Kidney (tissue), 14 donors: ENCODE results near the gene LRRC49. TPM values are rescaled to one million over a fixed set of nuclear protein-coding genes. Genes with fewer than 3 reads are reported as not detected.
A peak's percentile ranks its signal among the peaks of the same experiment; 100 is the strongest.

Experiments used
- DNase-seq, 5 donors: peaks; one replicate each; pipeline ENCODE4 v3.0.0-alpha.2; 2013 to 2020
- FAIRE-seq: peaks from 2 replicates; lab custom pipeline; 2012; peaks lifted over from hg19 to GRCh38; lab: Jason Lieb, UNC
- H3K27ac ChIP-seq, 2 donors: one replicate each; pipeline ENCODE4 v1.7.0; 2013; ENCODE audit warnings: low read depth in 2 of 2, low read length in 2 of 2, inconsistent platforms in 1 of 2
- H3K27me3 ChIP-seq: one replicate; pipeline ENCODE4 v1.7.1; 2013; ENCODE audit warnings: low read length, inconsistent platforms; ENCODE audit not compliant: control insufficient read depth, insufficient read depth
- H3K36me3 ChIP-seq, 3 donors: one replicate each; pipeline versions ENCODE4 v1.7.0 to v1.7.1; 2013; ENCODE audit warnings: low read length in 3 of 3, control low read depth in 1 of 3, inconsistent platforms in 1 of 3; ENCODE audit not compliant: insufficient read depth in 3 of 3, control insufficient read depth in 2 of 3
- H3K4me1 ChIP-seq, 3 donors: one replicate each; pipeline versions ENCODE4 v1.7.0 to v1.7.1; 2013; ENCODE audit warnings: low read length in 3 of 3, inconsistent platforms in 1 of 3, low read depth in 1 of 3; ENCODE audit not compliant: control insufficient read depth in 2 of 3, insufficient read depth in 2 of 3
- H3K4me3 ChIP-seq, 3 donors: one replicate each; pipeline versions ENCODE4 v1.7.0 to v1.8.1; 2013; ENCODE audit warnings: low read length in 3 of 3, control low read depth in 1 of 3, inconsistent platforms in 1 of 3
- H3K9ac ChIP-seq, 3 donors: one replicate each; pipeline versions ENCODE4 v1.7.0 to v1.7.1; 2013; ENCODE audit warnings: low read length in 3 of 3, control low read depth in 1 of 3, inconsistent platforms in 1 of 3
- H3K9me3 ChIP-seq, 3 donors: one replicate each; pipeline versions ENCODE4 v1.7.0 to v1.7.1; 2013; ENCODE audit warnings: low read length in 3 of 3, control low read depth in 1 of 3, inconsistent platforms in 1 of 3; ENCODE audit not compliant: control insufficient read depth in 2 of 3, insufficient read depth in 1 of 3
- CTCF ChIP-seq: IDR thresholded peaks from 3 replicates; pipeline ENCODE4 v1.5.1; 2012; ENCODE audit warnings: mild to moderate bottlenecking, moderate library complexity, borderline replicate concordance; ENCODE audit not compliant: insufficient read depth; ENCODE audit errors: extremely low read depth
- intact Hi-C: fragments of 100-400 bp; cut with DNase I; formaldehyde crosslinking; loops from one replicate; pipeline ENCODE4 v1.11.1; 2022
- polyA plus RNA-seq: library from polyadenylated mRNA; stranded (reverse); fragments of 350-450 nt; fragmentation: Illumina TruSeq; extraction: RNeasy Lipid Tissue Mini Kit (QIAGEN cat#74804); gene quantifications from one replicate; pipeline ENCODE4 v1.2.3, GENCODE V29; 2014; ENCODE audit warnings: low read depth, low replicate concordance; ENCODE audit not compliant: insufficient read depth
- total RNA-seq: library from RNA; stranded (reverse); fragmentation: NEBNext Ultra II Directional; extraction: Animal tissue kit (Norgen Biotek cat#: 25700); gene quantifications from one replicate; pipeline ENCODE4 v1.2.1, GENCODE V29; 2021
- donor health status: control.
- donor health status: control.
- donor health status: control.
- donor health status: control.
- donor health status: control.
- donor health status: DM: yes; HTN: yes; CAD: no.
- donor health status: Normal renal cell carcinoma (clear cell type).

The LRRC49 gene
- total and polyA plus RNA-seq, 2 donors from 2014 or later, result 13.2 to 14.2 TPM

DNA sequence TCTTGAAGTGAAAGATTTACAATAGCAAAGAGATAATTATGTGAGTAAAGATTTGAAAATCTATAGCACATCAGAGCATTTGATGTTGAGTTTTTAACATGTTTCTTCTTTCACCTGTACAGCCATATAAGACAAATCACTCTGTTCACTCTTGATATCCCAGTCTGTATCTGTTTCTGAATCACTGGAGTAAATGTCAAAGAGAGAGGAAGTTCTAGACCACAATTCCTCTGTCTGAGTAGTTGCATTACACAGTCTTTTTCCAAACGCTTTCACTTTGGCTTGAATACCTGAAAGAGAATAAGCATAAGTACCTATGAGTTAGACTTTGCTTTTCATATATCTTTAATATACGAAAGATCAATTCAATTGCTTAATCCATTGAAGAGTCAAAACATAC is 10.3 kb upstream of the LRRC49 start:
- TF ChIP-seq CTCF, result no peak
- DNase-seq (no peak), FAIRE-seq (no peak)
- intact Hi-C loops, result no loop called here
- H3K9me3 ChIP-seq, result no peaks in the 10 kb centered on the region
- H3K9ac ChIP-seq, result no peak overlapping the region
- H3K4me1 ChIP-seq, result no peaks in the 10 kb centered on the region
- H3K4me3 ChIP-seq, result no peak overlapping the region
- no peaks in the 10 kb centered on the region for H3K36me3 ChIP-seq
- H3K27me3 ChIP-seq, result no peaks in the 10 kb centered on the region
- no peak overlapping the region for H3K27ac ChIP-seq

DNA sequence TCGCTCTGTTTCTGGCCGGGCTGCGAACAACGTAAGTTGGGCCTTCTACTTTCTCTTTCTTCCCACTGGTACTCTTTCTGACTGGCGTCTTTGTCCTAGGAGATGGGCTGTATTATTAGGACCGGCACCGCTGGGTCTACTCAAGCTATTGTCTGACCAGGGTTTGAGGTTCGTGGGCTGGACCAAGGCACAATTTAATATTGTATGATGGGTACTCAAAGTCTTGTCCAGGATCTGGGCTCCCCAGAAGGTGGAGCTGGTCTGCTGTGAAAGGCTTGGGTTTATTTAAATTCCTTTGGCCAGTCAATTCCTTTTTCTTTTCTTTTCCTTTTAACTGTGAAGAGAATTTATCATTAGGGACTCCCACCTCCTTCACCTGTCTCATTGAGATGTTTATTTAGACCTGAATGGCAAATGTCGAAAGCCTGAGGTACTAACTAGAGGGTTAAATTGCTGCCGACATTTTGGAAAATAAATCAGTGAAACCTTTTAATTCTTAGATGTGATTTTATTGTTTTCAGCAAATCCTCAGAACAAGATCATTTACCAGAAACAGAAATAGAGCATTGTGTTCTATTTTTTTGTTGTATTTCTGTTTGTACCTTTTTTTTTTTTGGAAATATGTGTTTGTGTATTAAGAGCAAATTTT is 410 bp downstream of the LRRC49 start:
- FAIRE-seq (no peak), DNase-seq (peak in 2 of 5 donors; percentile 51 to 81)
- peak overlapping the region; percentile 96 to 99 (median 97) for H3K4me3 ChIP-seq
- peak overlapping the region; percentile 63 to 88 for H3K27ac ChIP-seq
- H3K36me3 ChIP-seq, result no peaks in the 10 kb centered on the region
- intact Hi-C loops, result no loop called here
- TF ChIP-seq CTCF, result peak; percentile 39
- H3K4me1 ChIP-seq, result peaks cover 0 to 10% (median 4%) of the 10 kb centered on the region in 3 donors
- H3K9ac ChIP-seq, result peak overlapping the region; percentile 11 to 95 (median 72)
- no peaks in the 10 kb centered on the region for H3K27me3 ChIP-seq
- no peaks in the 10 kb centered on the region for H3K9me3 ChIP-seq

DNA sequence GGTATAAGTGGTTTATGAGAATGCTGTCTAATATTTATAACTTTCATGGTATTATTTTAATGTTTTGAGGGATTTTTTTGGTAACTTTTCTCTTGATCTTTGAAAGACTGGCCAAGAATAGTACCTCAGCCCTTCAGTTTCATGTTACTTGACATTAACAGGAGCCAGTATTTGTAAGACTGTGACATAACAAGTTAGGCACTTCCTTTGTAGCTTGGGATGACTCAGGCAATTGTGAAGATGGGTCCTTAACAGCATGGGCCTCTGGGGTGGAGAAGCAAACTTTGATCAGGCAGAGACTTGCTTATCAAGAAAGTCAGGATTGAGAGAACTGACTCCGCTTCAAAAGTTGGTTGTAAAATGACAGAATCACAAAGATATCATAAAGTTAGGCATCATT is 9.5 kb downstream of the LRRC49 start:
- no peaks in the 10 kb centered on the region for H3K4me1 ChIP-seq
- no peak for FAIRE-seq
- intact Hi-C loops, result loop anchor here (10.0 kb wide), 1 partner anchor 57 kb away; no protein-coding TSS in a partner anchor
- no peak for TF ChIP-seq CTCF
- no peak for DNase-seq
- H3K4me3 ChIP-seq, result no peak overlapping the region
- no peak overlapping the region for H3K9ac ChIP-seq
- H3K9me3 ChIP-seq, result no peaks in the 10 kb centered on the region
- H3K27me3 ChIP-seq, result no peaks in the 10 kb centered on the region
- no peak overlapping the region for H3K27ac ChIP-seq
- peaks cover 0 to 4% (median 3%) of the 10 kb centered on the region in 3 donors for H3K36me3 ChIP-seq

- DNase-seq, result no peak
- H3K36me3 ChIP-seq, result peaks cover 0 to 5% (median 4%) of the 10 kb centered on the region in 3 donors
- H3K27ac ChIP-seq, result no peak overlapping the region
- no peak overlapping the region for H3K9ac ChIP-seq
- H3K4me1 ChIP-seq, result no peaks in the 10 kb centered on the region
- intact Hi-C loops, result loop anchor here (10.0 kb wide), 1 partner anchor 62 kb away; no protein-coding TSS in a partner anchor
- no peak overlapping the region for H3K4me3 ChIP-seq
- peaks cover 2 to 13% (median 5%) of the 10 kb centered on the region in 3 donors for H3K9me3 ChIP-seq
- H3K27me3 ChIP-seq, result no peaks in the 10 kb centered on the region
- TF ChIP-seq CTCF, result no peak
- FAIRE-seq, result no peak
Measured at GRCh38 chr15:70906842-70907241, 14.2 kb downstream of the LRRC49 start.
